Jurkat, Clone E6-1 (cell line): ENCODE measurements around the gene ZNF423.

ENCODE experiments used
- DNase-seq: peaks from one replicate; pipeline ENCODE4 v3.0.0-alpha.2; 2011; ENCODE audit warnings: low read depth, low spot score
- H3K4me3 ChIP-seq: 2 replicates; pipeline ENCODE4 v1.5.1; 2011; ENCODE audit warnings: mild to moderate bottlenecking, low read length, control low read depth, moderate library complexity

Gene ZNF423

DNA sequence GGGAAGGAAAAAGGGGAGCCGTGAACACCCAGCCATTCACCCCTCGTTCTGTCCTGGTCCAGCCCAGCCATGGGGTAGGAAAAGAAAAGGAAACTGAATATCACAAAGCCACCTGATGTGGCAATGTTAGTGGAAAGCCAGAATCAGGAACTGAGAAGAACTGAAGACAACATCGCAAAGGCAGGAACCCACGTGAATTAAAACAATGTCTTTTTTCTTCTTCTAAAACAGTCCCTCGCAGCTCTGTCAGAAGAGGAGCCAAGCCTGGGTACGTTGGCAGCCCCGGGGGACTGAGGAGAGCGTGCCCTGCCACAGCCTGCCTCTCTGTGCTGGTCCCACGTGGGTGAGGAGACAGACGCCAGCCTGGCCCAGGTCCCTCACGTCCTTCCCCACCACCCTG, 55.0 kb downstream of the ZNF423 start:
- no peak for DNase-seq
- no peak overlapping the region for H3K4me3 ChIP-seq

DNA sequence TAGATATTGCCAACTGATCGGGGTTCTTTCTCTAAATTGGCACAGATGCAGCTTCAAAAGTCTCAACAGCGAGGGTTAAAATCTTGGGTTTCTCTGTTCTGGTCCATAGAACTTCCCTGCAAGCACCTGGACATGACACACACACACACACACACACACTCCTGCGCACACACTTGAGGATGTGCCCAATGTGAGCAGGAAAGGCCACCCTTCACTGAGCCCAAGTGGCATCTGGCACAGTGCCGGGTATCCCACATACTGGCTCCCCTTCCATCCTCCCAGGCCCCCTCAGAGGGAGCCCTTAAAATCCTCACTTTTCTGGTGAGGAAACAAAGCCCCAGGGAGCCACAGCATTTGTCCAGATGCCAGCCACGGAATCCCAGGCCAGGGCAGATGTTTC, 55.5 kb downstream of the ZNF423 start:
- no peak for DNase-seq
- H3K4me3 ChIP-seq, result no peak overlapping the region

DNA sequence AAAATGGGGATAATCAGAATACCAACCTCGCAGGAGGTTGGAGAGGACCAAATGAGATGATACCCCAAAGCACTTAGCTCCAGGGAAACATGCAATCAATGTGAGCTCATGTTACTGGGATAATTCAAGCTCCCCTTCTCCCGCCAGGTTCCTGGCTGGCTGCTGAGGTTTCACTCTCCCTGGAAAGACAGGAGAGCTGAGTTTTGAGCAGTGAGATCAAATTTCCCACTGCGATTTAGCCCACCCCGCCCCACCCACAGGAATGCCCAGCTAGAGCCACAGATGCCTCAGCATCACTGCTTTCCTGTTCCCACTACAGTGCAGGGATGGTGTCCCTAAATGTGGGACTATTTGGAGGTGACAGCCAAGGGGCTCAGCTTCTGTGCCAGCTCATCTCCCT, 56.7 kb downstream of the ZNF423 start:
- no peak for DNase-seq
- H3K4me3 ChIP-seq, result no peak overlapping the region

DNA sequence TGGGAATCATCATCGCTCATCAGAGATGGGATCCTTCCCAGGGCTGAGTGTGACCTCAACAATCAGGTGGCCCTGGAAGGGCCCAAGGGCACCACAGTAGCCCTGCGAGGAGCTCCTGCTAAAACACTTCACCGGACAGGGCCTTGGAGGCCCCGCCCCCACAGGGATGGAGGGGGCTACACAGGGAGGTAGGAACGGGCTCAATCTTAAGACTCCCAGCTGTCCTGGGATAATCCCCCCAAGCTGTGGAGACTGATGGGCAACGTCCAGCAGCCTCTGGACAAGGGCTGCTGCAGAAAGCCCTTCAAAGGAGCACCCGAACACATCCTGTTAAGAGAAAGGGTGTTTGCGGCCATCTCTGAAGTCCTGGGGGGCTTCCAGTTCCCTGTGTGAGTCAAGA, 60.4 kb downstream of the ZNF423 start:
- H3K4me3 ChIP-seq, result no peak overlapping the region
- no peak for DNase-seq

DNA sequence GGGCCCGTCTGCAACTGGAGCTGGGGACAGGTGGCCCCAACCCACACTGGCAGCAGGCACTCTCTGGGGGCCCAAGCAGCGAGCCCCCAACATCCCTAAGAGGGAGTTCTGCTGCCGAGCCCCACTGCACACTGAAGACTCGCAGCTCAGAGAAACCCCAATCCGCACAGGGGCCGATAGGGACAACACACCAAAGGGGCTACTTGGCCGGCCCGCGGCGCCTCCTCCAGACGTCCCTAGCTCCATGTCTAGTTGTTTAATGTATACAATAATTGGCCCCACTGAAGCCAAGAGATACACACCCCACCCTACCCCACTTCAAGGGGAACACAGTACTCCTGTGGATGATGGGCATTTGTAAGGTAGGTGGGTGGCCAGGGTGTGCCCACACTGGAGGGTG, 62.7 kb downstream of the ZNF423 start:
- DNase-seq, result no peak
- no peak overlapping the region for H3K4me3 ChIP-seq

DNA sequence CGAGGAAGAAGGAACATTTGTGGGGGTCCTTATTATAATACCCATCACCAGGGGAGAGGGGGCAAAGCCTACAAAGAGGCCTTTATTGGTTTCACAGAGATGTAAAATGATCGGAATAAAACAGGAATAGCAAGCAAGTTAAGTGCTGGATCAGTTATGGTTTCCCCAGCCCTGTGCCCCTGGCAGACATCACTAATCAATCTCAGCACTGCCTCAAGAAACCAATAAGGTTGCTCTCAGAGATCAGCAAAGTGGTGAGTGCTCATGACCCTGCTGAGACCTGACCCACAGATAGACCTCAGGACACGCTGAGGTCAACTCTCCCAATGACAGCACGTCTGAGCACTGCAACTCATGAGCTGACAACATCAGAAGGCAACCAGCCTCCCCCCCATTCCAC, 66.3 kb downstream of the ZNF423 start:
- no peak overlapping the region for H3K4me3 ChIP-seq
- DNase-seq, result no peak

DNA sequence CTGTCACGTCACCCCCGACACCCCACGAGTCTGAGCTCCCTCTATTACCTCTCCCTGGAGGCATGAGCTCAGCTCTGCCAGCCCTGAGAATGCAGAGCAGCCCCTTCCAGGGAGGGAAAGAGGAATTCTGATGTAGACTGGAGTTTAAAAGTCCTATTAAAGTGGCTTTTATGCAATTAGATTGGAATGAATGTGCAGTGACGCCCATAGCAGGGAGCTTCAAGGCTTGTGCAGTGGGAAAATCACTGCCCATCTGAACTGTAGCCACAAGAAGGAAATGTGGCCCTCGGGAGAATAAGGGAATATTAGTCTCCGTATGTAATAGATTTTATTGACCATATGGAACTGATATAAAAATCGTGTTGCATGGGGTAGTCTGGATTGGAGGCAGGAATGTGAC, 66.9 kb downstream of the ZNF423 start:
- DNase-seq, result no peak
- no peak overlapping the region for H3K4me3 ChIP-seq

DNA sequence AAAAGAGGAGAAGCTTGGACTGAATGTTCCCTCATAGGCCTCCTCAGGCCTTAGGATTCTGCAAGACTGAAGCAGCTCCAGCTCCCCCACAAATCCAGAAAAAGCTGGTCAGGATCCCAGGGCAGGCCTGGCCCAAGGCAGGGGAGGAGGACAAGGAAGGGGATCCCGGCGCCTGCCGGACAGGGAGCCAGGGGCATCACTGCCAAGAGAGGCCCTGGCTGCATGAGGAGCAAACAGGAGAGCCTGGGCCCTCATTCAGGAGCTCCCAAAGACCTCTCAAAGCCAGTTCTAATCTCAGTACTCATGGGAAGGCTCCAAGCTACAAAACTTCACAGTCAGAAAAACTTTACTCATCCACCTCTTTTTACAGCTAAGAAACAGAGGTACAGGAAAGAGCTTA, 67.3 kb downstream of the ZNF423 start:
- no peak overlapping the region for H3K4me3 ChIP-seq
- DNase-seq, result no peak

DNA sequence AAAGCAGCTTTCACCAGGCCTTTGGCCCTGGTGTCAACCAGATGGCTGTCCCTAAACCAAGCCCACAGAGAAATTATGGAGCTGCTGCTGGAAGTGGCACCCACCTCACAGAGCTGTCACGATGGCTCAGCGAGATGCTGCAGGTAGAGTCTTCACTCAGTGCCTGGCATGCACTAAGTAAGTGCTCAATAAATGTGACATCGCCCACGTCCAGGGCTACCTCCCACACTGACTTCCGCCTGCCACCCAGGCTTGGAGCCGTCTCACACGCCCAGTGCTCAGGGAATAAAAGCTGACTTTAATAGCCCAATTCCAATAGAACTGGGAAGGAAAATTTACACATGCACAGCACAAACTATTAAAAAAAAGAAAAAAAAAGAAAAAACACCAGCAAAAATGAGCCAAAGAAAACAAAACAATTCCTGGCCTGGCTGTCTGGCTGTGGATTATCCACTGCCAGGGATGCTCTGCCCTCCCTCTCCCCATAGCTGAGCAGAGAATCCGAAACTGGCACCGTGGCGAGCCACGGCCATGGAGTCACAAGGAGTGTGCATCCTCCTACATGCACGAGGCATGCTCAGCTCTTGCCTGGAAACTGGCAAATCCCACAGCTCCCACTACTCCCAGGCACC, 68.9 kb downstream of the ZNF423 start:
- DNase-seq, result no peak
- H3K4me3 ChIP-seq, result no peak overlapping the region

DNA sequence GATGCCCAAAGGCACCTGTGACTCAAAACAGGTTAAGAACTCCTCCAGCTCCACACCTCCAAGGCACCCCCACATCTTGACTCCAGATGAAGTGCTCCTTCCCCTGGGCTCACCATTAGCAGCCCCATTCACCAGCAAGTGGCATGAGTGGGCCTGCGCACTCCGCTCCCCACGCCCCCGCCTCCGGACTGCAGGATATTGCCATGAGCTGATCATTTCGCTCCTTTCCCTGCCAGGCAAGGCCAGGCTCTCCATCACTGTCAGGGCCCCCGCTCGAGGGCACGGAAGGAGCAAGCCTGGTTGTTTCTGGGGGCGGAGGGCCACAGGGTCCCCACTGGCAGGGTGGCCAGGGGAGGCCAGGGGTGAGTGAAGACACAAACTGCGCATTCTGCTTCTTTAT, 69.9 kb downstream of the ZNF423 start:
- DNase-seq, result no peak
- no peak overlapping the region for H3K4me3 ChIP-seq

DNA sequence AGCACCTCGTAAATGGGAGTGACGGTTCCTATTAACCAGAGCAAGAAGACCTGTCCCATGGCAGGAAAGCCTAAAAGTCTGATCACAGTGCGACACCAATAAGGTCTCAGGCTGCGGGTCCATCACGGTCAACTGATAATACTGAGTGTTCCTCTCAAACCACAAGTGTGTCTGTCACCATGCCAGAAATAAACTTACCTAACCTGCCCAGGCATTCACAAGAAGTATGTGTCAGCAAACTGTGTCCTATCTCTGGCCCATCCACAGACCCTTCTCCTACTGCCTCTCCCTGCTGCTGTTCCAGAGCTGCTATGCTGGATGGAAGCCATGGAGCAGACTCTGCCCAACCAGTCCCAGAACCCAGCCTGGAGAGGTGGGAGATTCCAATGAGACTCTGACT, 73.5 kb downstream of the ZNF423 start:
- H3K4me3 ChIP-seq, result no peak overlapping the region
- no peak for DNase-seq

DNA sequence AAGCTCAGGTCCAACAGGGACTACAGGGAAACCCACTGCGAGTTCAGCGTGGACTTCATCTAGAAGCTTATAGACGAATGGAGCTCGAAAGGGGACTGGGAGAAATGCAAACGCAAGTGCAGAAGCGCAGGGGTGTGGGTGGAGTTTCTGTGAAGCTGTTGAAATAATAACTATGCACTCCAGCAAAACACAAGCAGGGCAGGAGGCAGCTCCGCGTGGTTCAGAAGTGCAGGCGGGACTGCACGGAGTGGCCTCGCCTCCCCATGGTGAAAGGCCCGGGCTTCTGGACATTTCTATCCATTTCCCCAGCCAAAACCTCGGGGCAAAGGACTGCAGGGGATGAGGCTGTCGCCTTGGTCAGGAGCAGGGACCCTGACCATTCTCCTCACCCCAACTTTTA, 74.5 kb downstream of the ZNF423 start:
- H3K4me3 ChIP-seq, result no peak overlapping the region
- DNase-seq, result no peak

DNA sequence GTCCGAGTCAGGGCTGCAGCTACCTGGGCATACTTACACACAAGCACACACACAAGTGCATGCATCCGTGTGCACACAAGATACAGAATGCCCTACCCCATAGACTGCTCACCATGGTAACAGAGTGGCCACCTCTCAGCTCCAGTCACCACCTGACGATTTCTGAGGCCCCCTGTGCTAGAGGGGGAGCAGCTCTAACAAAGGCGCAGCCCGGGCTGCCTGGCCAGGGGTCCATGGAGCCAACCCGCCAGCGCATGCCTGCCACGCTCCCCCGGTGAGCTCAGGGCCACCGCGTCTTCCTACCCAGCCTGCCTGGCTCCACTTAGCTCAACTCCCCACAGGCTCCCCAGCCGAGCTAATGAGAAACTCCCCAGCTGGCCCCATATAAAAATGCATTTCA, 75.5 kb downstream of the ZNF423 start:
- DNase-seq, result no peak
- H3K4me3 ChIP-seq, result no peak overlapping the region

DNA sequence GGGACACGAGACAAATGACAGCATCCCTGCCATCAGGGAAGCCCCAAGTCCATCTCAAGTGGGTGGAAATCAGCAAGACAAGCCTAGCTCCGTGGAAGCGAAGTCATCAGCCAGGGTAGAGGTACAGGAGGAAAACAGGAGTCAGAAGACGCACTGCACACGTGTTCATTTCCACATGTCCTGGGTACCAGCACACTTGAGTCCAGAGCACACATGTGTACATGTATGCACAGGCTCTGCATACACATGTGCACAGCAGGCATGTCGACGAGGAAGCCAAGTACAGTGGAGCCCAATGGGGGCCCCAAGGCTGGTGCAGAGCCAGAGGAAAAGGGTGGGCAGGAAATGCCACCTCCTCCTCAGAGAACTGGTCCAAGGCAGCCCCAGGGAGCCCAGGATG, 75.9 kb downstream of the ZNF423 start:
- no peak overlapping the region for H3K4me3 ChIP-seq
- DNase-seq, result no peak

DNA sequence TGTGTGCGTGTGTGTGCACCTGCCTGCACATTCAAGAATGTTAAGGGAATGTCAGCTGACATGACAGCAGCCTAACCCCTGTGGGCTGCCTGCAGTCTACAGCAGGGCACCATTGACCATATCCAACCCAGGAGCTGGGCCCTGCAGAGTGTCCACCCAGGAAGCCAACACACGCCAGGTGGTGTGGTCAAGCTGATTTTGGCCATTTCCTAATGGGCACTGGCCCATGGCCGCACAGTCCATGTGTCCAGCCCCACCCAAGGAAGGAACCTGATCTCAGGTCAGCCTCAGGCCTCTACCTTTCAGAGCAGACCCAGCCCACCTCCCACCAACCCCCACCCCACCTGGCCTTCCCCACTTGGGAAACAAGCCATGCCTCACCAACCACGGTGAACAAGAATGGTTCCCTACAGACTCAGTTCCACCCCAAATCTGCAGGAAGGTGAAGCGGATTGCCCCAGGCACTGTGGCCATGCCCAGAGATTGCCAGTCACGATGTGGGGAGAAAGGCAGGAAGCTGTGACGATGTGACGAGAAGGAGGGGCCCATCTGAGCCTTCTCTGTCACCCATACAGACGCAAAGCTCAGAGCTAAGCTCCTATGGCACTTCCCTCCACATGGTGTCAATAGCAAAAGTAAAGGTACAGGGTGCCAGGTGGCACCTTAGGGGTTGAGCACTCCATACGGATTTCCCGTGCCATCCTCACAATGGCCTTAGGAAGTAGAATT, 77.5 kb downstream of the ZNF423 start:
- DNase-seq, result no peak
- H3K4me3 ChIP-seq, result no peak overlapping the region

DNA sequence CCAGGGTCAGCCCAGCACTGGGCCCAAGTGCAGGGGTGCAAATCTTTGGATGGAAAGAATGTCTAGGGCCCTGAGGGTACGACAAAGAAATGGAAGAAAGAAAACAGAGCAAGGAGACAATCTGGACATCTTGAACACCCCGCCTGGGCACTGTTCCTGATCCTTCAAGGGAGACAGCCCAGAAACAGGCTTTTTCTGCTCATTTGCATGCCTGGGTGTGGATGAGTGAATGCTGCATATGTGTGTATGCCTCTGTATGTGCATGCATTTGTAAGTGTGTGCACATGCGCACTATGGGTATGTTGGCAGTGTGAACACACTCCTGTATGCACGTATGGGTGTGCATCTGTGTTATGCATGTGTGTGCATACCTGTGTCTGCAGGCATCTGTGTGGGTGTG, 79.2 kb downstream of the ZNF423 start:
- no peak for DNase-seq
- no peak overlapping the region for H3K4me3 ChIP-seq

DNA sequence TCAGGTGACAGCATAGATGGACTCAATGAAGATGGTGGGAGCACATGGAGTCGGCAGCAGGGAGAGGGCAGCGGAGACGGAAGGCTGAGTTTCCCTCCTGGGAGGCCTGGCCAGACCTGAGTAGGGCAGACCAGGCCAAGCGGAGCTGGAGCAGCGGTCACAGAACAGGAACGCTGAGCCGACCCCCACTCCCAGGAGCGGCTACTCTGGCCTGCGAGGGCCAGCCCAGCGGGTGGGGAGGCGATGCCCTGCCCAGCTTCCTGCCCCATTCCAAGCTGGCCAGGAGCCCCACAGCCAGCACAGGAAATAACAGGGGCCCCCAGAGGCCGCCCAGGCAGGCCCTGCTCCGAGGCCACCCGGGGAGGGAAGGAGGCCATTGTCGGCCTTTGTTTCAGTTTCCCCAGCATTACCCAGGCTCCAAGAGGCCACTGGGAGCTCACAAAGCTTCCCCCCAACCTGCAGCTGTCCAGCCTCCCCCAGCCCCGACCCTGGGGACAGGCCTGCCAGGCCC, 79.8 kb downstream of the ZNF423 start:
- DNase-seq, result no peak
- no peak overlapping the region for H3K4me3 ChIP-seq

DNA sequence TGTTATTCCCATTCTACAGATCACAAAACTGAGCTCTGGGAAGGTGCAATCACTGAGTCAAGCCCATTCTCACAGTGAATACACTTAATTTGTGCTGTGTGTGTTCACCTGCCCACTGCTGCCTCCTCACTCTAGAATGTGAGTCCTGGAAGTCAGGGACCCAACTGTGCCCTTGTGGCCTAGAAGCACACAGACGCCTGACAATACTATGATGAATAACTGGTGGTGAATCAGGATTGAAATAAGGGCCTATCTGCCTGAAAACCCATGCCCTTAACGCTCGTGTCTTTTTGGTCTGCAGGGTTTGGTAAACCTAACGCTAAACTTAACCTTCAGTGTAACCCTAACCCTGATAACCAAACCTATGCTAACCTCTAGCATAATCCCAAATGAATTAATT, 80.3 kb downstream of the ZNF423 start:
- no peak overlapping the region for H3K4me3 ChIP-seq
- no peak for DNase-seq

DNA sequence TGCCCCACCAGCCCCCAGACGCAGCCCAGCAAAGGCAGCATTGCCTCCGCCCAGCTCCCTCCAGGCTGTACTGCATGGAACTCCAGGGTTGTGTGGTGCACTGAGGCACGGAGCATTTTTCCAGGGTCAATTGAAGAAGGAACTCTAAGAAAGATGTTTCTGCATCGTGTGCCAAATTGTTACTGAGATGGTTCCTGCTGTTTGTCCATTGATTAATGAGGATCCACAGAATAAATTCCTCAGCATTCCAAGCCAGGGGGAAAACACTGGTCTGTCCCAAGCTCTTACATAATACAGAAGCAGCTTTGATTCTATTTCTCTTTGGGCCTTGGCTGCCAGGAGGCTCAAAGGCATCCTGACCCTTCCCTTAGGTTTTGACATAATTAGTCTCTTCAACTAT, 80.9 kb downstream of the ZNF423 start:
- H3K4me3 ChIP-seq, result no peak overlapping the region
- DNase-seq, result no peak

DNA sequence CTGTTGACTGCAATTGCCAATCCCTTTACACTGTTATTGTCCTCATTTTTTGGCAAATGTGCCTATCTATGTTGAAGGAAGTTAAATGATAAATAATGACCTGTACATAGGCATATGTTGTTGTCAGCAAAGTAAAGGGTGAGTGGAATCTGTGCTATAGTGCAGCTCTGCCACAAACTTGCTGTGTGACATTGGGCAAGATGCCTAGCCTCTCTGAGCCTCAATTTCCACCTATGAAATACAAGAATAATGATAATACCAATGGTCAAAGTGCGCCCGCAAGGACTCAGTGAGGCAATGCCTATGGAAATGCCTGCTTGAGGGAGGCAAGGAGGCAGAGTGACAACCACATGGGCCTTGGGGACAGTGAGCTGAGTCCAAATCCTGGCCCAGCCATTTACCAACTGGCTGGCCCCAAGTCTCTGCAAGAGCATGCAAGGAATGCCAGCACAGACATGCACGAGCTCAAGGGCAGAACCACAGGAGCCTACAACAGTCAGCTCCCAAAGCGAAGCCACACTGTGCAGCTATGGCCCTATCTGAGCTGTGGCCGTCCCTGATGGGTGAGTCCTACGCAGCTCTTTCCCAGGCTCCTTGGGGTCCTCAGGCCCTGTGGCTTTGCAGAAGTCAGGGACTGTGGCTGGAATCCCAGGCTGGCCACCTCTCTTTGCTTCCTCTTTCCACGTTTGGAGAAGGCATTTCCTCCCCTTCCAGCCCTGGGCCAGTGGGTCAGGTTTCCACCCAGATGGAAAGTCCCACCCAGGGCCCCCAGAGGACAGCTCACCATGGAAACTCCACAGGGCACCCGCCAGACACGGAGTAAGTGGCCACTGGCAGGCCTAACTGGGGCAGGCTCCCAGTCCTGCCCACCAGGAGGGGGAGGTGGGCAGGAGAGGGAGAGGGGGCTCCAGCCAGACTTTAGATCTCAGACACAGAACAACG, 82.1 kb downstream of the ZNF423 start:
- no peak overlapping the region for H3K4me3 ChIP-seq
- DNase-seq, result no peak
